Adrenal gland (tissue), 12 donors: ENCODE results near the gene SLC6A8. TPM values are rescaled to one million over a fixed set of nuclear protein-coding genes. Genes with fewer than 3 reads are reported as not detected.
"Not testable (repeated sequence)": the region's sequence is repeated elsewhere in the genome, so short reads cannot be mapped to it uniquely, and the experiment has no call there.

Source experiments
- DNase-seq, 7 donors: peaks; one replicate each; pipeline ENCODE4 v3.0.0-alpha.2; 2019 to 2020
- H3K27ac ChIP-seq, 5 donors: fragments of 200-600 bp; sonication (generic) in 4 of 5; 1 replicate in 3 of 5; 2 replicates in 2 of 5; pipeline versions ENCODE4 v1.5.1 to v1.8.0; 2016 to 2020; ENCODE audit warnings: mild to moderate bottlenecking in 1 of 5
- H3K27me3 ChIP-seq: fragments of 200-600 bp; 2 replicates; pipeline ENCODE4 v1.8.0; 2021
- H3K36me3 ChIP-seq, 2 donors: fragments of 200-600 bp; replicated peaks in 1 of 2; 1 replicate in 1 of 2; 2 replicates in 1 of 2; pipeline versions ENCODE4 v1.5.1 to v1.8.0; 2018 to 2022
- H3K4me1 ChIP-seq, 2 donors: fragments of 200-600 bp; replicated peaks in 1 of 2; 1 replicate in 1 of 2; 2 replicates in 1 of 2; pipeline versions ENCODE4 v1.5.1 to v1.8.0; 2018 to 2021
- H3K4me3 ChIP-seq, 4 donors: fragments of 200-600 bp; sonication (generic) in 3 of 4; one replicate each; pipeline ENCODE4 v1.5.1; 2016 to 2018
- H3K9me3 ChIP-seq, 3 donors: fragments of 200-600 bp; sonication (generic) in 1 of 3; replicated peaks in 1 of 3; 1 replicate in 2 of 3; 2 replicates in 1 of 3; pipeline versions ENCODE4 v1.5.1 to v1.8.0; 2016 to 2021
- POLR2A ChIP-seq, 2 donors: fragments of 450-650 bp; IDR thresholded peaks; one replicate each; pipeline ENCODE4 v1.6.1; 2017; ENCODE audit warnings: antibody characterized with exemption in 2 of 2, mild to moderate bottlenecking in 2 of 2, moderate library complexity in 1 of 2
- WGBS, 4 donors: extraction: QIAGEN DNeasy Blood & Tissue Kit in 2 of 4; methylation state at CpG; one replicate each; pipeline versions ENCODE4 v1.1.5 to v1.1.7; 2013 to 2017; 5-methylcytosine and 5-hydroxymethylcytosine counted together
- intact Hi-C, 2 donors: fragments of 100-400 bp; cut with DNase I; formaldehyde crosslinking; loops; one replicate each; pipeline versions ENCODE4 v1.14.1 to v1.15.0; 2022 to 2023
- polyA plus RNA-seq, 3 donors: library from polyadenylated mRNA; stranded (reverse); fragments of 200-250 nt in 2 of 3; fragments of 350-450 nt in 1 of 3; fragmentation: Illumina TruSeq in 1 of 3; extraction: RNeasy Lipid Tissue Mini Kit (QIAGEN cat#74804) in 1 of 3; gene quantifications; one replicate each; pipeline ENCODE4 v1.2.3, GENCODE V29; 2013 to 2014
- total RNA-seq, 9 donors: library from RNA; depleted of rRNA in 4 of 9; stranded (reverse); fragments of >200 nt in 4 of 9; fragments of 120-200 nt in 1 of 9; fragmentation: NEBNext Ultra II Directional in 1 of 9; extraction: Animal tissue kit (Norgen Biotek cat#: 25700) in 1 of 9; gene quantifications; one replicate each; pipeline versions ENCODE4 v1.1.0 to v1.2.4, GENCODE V29; 2013 to 2023
- TF ChIP-seq, protein P1 (sequence below), 6 experiments: fragments of 450-650 bp in 4 of 6; fragments of 200-600 bp in 2 of 6; sonication (generic) in 1 of 6; IDR thresholded peaks; 1 replicate in 5 of 6; 2 replicates in 1 of 6; pipeline versions ENCODE4 v1.5.1 to v1.8.0; 2016 to 2021; ENCODE audit warnings: antibody characterized with exemption in 6 of 6, mild to moderate bottlenecking in 2 of 6, moderate library complexity in 1 of 6
- donor health status: healthy with polysubstance abuse.
- donor health status: Bipolar disorder and iron deficiency.
- donor health status: DM: yes; HTN: yes; CAD: no.
- donor health status: DM: no; HTN: no; CAD: no.
- donor health status: DM: no; HTN: no; CAD: no.
- donor health status: DM: yes; HTN: yes; CAD: no.

SLC6A8 gene
- total and polyA plus RNA-seq, 12 donors: 3.1 to 136 (median 67.0) TPM

DNA sequence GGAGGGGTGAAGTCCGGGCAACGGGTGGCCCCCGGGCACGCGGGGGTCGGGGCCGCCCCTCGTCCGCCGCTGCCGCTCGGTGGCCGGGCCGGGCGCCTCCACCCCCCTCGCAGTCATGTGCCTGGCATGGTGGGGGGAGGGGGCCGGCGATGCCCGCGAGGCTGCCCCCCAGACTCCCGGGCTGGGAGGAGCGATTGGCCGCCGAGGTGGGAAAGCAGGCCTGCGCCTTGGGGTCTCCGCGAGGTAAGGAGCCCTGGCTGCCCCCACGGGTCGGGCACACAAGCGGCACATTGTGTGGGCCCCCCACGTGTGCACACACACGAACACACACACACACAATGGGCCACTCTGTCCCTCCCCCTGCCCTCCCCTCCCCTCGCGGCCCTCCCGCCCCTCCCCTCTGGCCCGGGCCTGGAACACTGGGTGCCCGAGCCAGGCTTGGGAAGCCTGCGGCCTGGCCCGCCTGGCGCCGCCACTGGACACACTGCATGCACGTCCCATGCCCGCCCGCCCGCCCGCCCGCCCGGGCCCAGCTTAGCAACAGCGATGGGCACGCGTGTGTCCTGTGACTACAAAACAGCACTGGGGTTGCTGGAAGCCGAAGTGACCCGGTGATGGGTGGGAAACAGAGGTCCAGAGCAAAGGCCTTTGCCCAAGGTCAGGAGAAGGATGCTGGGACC is 1.3 kb downstream of the SLC6A8 start:
- no peak for TF ChIP-seq POLR2A (IDR thresholded peaks at IDR 0.05)
- TF ChIP-seq, protein P1, sequence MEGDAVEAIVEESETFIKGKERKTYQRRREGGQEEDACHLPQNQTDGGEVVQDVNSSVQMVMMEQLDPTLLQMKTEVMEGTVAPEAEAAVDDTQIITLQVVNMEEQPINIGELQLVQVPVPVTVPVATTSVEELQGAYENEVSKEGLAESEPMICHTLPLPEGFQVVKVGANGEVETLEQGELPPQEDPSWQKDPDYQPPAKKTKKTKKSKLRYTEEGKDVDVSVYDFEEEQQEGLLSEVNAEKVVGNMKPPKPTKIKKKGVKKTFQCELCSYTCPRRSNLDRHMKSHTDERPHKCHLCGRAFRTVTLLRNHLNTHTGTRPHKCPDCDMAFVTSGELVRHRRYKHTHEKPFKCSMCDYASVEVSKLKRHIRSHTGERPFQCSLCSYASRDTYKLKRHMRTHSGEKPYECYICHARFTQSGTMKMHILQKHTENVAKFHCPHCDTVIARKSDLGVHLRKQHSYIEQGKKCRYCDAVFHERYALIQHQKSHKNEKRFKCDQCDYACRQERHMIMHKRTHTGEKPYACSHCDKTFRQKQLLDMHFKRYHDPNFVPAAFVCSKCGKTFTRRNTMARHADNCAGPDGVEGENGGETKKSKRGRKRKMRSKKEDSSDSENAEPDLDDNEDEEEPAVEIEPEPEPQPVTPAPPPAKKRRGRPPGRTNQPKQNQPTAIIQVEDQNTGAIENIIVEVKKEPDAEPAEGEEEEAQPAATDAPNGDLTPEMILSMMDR (IDR thresholded peaks at IDR 0.05): no peak
- Histone ChIP-seq H3K36me3 (no peaks in the 10 kb centered on the region), H3K9me3 (no peaks in the 10 kb centered on the region), H3K4me3 (peak overlapping the region in 1 of 4 donors; percentile 57), H3K27me3 (peaks cover 9% of the 10 kb centered on the region), H3K27ac (peak overlapping the region in 3 of 5 donors; percentile 70 to 84 (median 74)), H3K4me1 (no peaks in the 10 kb centered on the region)
- peak; percentile 48 to 73 (median 59) for DNase-seq
- 13 to 41% (median 29%) methylated on average over 11 to 53 of the region's 53 CpGs; no CpG with 5 or more reads in 1 of the 4 donors for WGBS, 4 donors
- intact Hi-C loops: no loop called here

DNA sequence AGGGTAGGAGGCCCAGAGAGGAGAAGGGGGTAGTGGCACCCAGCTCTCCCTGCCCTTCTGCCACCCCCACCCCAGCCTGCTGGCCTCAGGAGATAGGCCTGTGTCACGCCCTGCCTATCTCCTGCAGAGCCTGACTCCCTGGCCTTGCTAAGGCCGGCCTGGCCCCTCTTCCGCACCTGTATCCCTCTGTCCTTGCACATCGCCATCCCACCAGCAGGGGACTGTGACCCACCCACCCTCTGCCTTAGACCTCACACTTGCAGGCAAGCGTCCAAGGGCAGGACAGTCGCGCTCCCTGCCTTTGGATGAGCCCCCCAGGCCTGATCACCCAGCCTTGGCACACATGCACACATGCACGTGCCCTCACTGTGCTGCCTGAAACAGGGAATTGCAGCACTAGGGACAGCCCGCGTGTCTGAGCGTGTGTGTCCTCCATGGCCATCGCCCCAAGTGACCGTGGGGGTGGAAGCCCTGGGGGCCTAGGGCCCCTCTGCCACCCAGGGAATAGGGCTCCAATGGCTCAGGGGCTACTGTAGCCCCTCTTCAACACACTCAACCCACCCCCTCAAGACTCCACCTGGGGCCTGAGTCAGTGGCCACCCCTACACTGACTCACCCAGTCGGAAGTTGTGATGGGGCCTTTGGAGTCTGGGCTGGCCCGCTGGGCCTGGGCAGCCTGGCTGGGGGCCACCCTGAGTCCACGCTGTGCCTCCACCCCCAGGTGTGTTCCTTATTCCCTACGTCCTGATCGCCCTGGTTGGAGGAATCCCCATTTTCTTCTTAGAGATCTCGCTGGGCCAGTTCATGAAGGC is 2.1 kb downstream of the SLC6A8 start:
- Histone ChIP-seq H3K4me1 (no peaks in the 10 kb centered on the region), H3K27ac (peak overlapping the region in 3 of 5 donors; percentile 70 to 84 (median 74))
- 37 to 85% (median 60%) methylated on average over 8 to 19 of the region's 19 CpGs for WGBS, 4 donors

DNA sequence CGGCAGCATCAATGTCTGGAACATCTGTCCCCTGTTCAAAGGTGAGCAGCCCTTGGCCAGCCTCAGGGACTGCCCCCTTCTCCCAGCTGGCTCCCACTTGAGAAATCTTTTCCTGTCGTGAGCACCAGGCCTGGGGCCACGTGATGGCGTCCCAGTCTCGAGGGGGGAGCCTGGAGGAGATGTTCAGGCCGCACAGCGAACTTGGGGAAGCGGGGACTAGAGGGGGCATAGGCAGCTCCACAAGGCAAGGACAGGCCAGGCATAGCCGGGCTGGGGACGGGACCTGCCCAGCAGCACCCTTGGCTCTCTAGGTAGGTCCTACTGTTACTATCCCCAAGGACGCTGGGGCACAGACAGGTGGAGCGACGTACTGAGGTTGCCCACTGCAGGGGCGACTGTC is 2.7 kb downstream of the SLC6A8 start:
- Histone ChIP-seq H3K4me1 (no peaks in the 10 kb centered on the region), H3K27ac (no peak overlapping the region), H3K4me3 (no peak overlapping the region), H3K27me3 (peaks cover 4% of the 10 kb centered on the region), H3K36me3 (no peaks in the 10 kb centered on the region), H3K9me3 (no peaks in the 10 kb centered on the region)
- peak in 1 of 7 donors; percentile 7 for DNase-seq
- intact Hi-C loops: no loop called here
- TF ChIP-seq, protein P1 (IDR thresholded peaks at IDR 0.05): no peak
- TF ChIP-seq POLR2A (IDR thresholded peaks at IDR 0.05): no peak
- WGBS, 4 donors: 76 to 86% methylated on average over 13 to 14 of the region's 14 CpGs; no CpG with 5 or more reads in 2 of the 4 donors

More for the DNA sequence above, 2.1 kb downstream of the SLC6A8 start:
- no peak for TF ChIP-seq POLR2A (IDR thresholded peaks at IDR 0.05)
- TF ChIP-seq, protein P1 (IDR thresholded peaks at IDR 0.05): peak in 1 of 6 experiments; percentile 26
- Histone ChIP-seq H3K9me3 (no peaks in the 10 kb centered on the region), H3K27me3 (peaks cover 9% of the 10 kb centered on the region), H3K36me3 (no peaks in the 10 kb centered on the region), H3K4me3 (peak overlapping the region in 1 of 4 donors; percentile 57)
- intact Hi-C loops: no loop called here
- peak in 3 of 7 donors; percentile 32 to 54 (median 44) for DNase-seq

DNA sequence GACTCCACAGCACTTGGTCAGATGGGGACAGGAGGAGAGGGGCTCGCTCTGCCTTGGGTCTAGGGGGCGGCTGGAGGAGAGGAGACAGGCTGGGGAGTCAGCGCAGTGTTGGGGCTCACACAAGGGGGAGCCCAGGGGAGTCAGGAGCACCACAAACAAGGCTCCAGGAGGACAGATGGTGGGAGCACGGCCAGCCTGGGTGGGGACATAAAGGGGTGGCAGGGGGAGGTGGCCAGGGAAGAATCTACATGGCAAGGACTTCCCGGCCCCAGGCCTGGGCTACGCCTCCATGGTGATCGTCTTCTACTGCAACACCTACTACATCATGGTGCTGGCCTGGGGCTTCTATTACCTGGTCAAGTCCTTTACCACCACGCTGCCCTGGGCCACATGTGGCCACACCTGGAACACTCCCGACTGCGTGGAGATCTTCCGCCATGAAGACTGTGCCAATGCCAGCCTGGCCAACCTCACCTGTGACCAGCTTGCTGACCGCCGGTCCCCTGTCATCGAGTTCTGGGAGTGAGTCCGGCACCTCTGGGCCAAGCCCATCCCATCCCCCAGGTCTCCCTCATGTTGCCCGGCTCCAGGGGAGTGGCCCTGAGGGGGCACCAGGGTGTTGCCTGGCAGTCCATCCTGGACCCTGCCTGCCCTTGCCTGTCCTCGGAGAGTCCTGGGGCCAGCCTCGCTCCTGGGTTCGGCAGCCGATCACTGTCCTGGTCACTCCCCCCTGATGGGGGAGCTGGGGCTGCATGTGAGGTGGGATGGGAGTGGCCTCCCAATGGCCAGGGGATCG is 3.5 kb downstream of the SLC6A8 start:
- H3K27ac ChIP-seq, H3K4me3 ChIP-seq, intact Hi-C loops, H3K36me3 ChIP-seq, H3K9me3 ChIP-seq, H3K27me3 ChIP-seq, H3K4me1 ChIP-seq: not testable (repeated sequence)
- peak in 1 of 7 donors; percentile 11 for DNase-seq
- 77 to 95% (median 84%) methylated on average over 4 to 21 of the region's 21 CpGs for WGBS, 4 donors
